ENCODE measurements around the gene NCK2. TPM values are rescaled to one million over a fixed set of nuclear protein-coding genes. Genes with fewer than 3 reads are reported as not detected.

The NCK2 gene
- total RNA-seq, 1 experiment from 2014 or later = 19.9 TPM

- no peak for DNase-seq (ENCODE audit: extremely low read depth, low read depth)
Observed at GRCh38 chr2:105788670-105789290, 44.1 kb downstream of the NCK2 start.

- no peak for DNase-seq (ENCODE audit: extremely low read depth, low read depth)
Observed at GRCh38 chr2:105789745-105790460, 45.2 kb downstream of the NCK2 start.

GRCh38 chr2:105790461-105791149, 45.9 kb downstream of the NCK2 start:
- no peak for DNase-seq (ENCODE audit: extremely low read depth, low read depth)

- DNase-seq (ENCODE audit: extremely low read depth, low read depth) = no peak
Observed at GRCh38 chr2:105791229-105791628, 46.5 kb downstream of the NCK2 start.

- DNase-seq (ENCODE audit: extremely low read depth, low read depth) = no peak
Observed at GRCh38 chr2:105792561-105792960, 47.8 kb downstream of the NCK2 start.

GRCh38 chr2:105793196-105793975, 48.7 kb downstream of the NCK2 start:
- DNase-seq (ENCODE audit: extremely low read depth, low read depth) = no peak

GRCh38 chr2:105794926-105795574, 50.3 kb downstream of the NCK2 start:
- DNase-seq (ENCODE audit: extremely low read depth, low read depth) = no peak

GRCh38 chr2:105795575-105795934, 50.8 kb downstream of the NCK2 start:
- no peak for DNase-seq (ENCODE audit: extremely low read depth, low read depth)

- DNase-seq (ENCODE audit: extremely low read depth, low read depth) = no peak
Observed at GRCh38 chr2:105796131-105796638, 51.5 kb downstream of the NCK2 start.

GRCh38 chr2:105796791-105797190, 52.1 kb downstream of the NCK2 start:
- DNase-seq (ENCODE audit: extremely low read depth, low read depth) = no peak

- no peak for DNase-seq (ENCODE audit: extremely low read depth, low read depth)
Observed at GRCh38 chr2:105797298-105797819, 52.6 kb downstream of the NCK2 start.

- no peak for DNase-seq (ENCODE audit: extremely low read depth, low read depth)
Observed at GRCh38 chr2:105798595-105798994, 53.9 kb downstream of the NCK2 start.

- DNase-seq (ENCODE audit: extremely low read depth, low read depth) = no peak
Observed at GRCh38 chr2:105800036-105800713, 55.5 kb downstream of the NCK2 start.

- DNase-seq (ENCODE audit: extremely low read depth, low read depth) = no peak
Observed at GRCh38 chr2:105800953-105801635, 56.4 kb downstream of the NCK2 start.

GRCh38 chr2:105801961-105802360, 57.2 kb downstream of the NCK2 start:
- DNase-seq (ENCODE audit: extremely low read depth, low read depth) = no peak

- DNase-seq (ENCODE audit: extremely low read depth, low read depth) = no peak
Observed at GRCh38 chr2:105802587-105802986, 57.9 kb downstream of the NCK2 start.

GRCh38 chr2:105803337-105803736, 58.6 kb downstream of the NCK2 start:
- no peak for DNase-seq (ENCODE audit: extremely low read depth, low read depth)

GRCh38 chr2:105803773-105804172, 59.1 kb downstream of the NCK2 start:
- DNase-seq (ENCODE audit: extremely low read depth, low read depth) = no peak

- DNase-seq (ENCODE audit: extremely low read depth, low read depth) = no peak
Observed at GRCh38 chr2:105804266-105804665, 59.6 kb downstream of the NCK2 start.
